SK-N-MC (cell line): ENCODE results near the gene ZNF28.
"Not testable (repeated sequence)": the region's sequence is repeated elsewhere in the genome, so short reads cannot be mapped to it uniquely, and the experiment has no call there.

Source experiments
- DNase-seq: peaks from one replicate; pipeline ENCODE4 v3.0.0-alpha.2; 2011; ENCODE audit warnings: low read depth, low spot score
- H3K27ac ChIP-seq: fragments of 200-600 bp; sonication (generic); 2 replicates; pipeline ENCODE4 v1.5.1; 2016; ENCODE audit warnings: mixed run types
- H3K36me3 ChIP-seq: fragments of 200-600 bp; sonication (generic); 2 replicates; pipeline ENCODE4 v1.6.1; 2017; ENCODE audit warnings: antibody characterized with exemption, low read length, mixed read lengths; ENCODE audit not compliant: insufficient read depth
- H3K4me3 ChIP-seq: fragments of 200-600 bp; sonication (generic); 2 replicates; pipeline ENCODE4 v1.5.1; 2016
- H3K9ac ChIP-seq: fragments of 200-600 bp; sonication (generic); 2 replicates; pipeline ENCODE4 v1.8.0; 2017; ENCODE audit warnings: mixed run types, mixed read lengths; ENCODE audit not compliant: insufficient read length
- H3K9me3 ChIP-seq: fragments of 200-600 bp; sonication (generic); 2 replicates; pipeline ENCODE4 v1.6.1; 2017; ENCODE audit warnings: low read depth, mild to moderate bottlenecking, antibody characterized with exemption, low read length, moderate library complexity, mixed read lengths
- EZH2 ChIP-seq: fragments of 200-600 bp; sonication (generic); IDR thresholded peaks from one replicate; pipeline ENCODE4 v1.6.1; 2017; ENCODE audit warnings: antibody characterized with exemption
- FOXP2 ChIP-seq: optimal IDR thresholded peaks from 2 replicates; pipeline ENCODE3; 2011; ENCODE audit warnings: mild to moderate bottlenecking, moderate library complexity; ENCODE audit not compliant: insufficient read depth; ENCODE audit errors: extremely low read length, control extremely low read depth
- POLR2AphosphoS5 ChIP-seq: IDR thresholded peaks from 2 replicates; pipeline ENCODE4 v1.6.1; 2012; ENCODE audit warnings: mild to moderate bottlenecking, low read depth, low read length, borderline replicate concordance

The ZNF28 gene

DNA sequence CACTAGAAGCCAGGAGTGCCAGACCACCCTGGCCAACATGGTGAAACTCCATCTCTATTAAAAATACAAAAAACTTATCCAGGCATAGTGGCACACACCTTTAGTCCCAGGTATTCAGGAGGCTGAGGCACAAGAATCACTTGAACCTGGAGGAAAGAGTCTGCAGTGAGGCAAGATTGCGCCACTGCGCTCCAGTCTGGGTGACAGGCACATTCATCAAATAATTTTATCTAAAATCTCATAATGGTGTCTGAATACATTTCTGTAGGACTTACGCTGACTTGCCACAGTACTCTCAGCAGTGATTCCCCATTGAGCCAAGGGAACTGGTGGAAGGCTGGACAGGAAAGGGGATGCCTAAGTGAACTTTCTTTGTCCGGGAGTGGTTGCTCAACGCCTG, 4.3 kb upstream of the ZNF28 start:
- no peaks in the 10 kb centered on the region for H3K36me3 ChIP-seq
- TF ChIP-seq FOXP2: no peak
- TF ChIP-seq POLR2AphosphoS5: no peak
- TF ChIP-seq EZH2: no peak
- H3K9ac ChIP-seq: no peak overlapping the region
- DNase-seq: no peak
- no peak overlapping the region for H3K27ac ChIP-seq
- peaks cover 4% of the 10 kb centered on the region; the same call in 1 of the 2 replicates for H3K9me3 ChIP-seq
- H3K4me3 ChIP-seq: no peak overlapping the region

- Histone ChIP-seq H3K27ac (no peak overlapping the region), H3K36me3 (no peaks in the 10 kb centered on the region), H3K4me3 (no peak overlapping the region), H3K9ac (no peak overlapping the region), H3K9me3 (peaks cover 4% of the 10 kb centered on the region; the same call in 1 of the 2 replicates)
- DNase-seq: no peak
- TF ChIP-seq FOXP2: no peak
- no peak for TF ChIP-seq POLR2AphosphoS5
- no peak for TF ChIP-seq EZH2
These were observed 2.2 kb upstream of the ZNF28 start for GRCh38 chr19:52823676-52824075.

- not testable (repeated sequence) for H3K27ac ChIP-seq, DNase-seq, H3K9me3 ChIP-seq
- peak overlapping the region; percentile 48 for H3K9ac ChIP-seq
- H3K4me3 ChIP-seq: peak overlapping the region; percentile 73
- H3K36me3 ChIP-seq: peaks cover 11% of the 10 kb centered on the region; the same call in 1 of the 2 replicates
These were observed 795 bp downstream of the ZNF28 start for GRCh38 chr19:52820472-52821203.

- H3K9ac ChIP-seq: no peak overlapping the region
- DNase-seq: no peak
- no peak overlapping the region for H3K4me3 ChIP-seq
- H3K27ac ChIP-seq: no peak overlapping the region
- peaks cover 5% of the 10 kb centered on the region; the same call in 1 of the 2 replicates for H3K9me3 ChIP-seq
- TF ChIP-seq FOXP2: no peak
- TF ChIP-seq EZH2: no peak
- no peak for TF ChIP-seq POLR2AphosphoS5
- H3K36me3 ChIP-seq: peaks cover 21% of the 10 kb centered on the region; the same call in 1 of the 2 replicates
These were observed 11.6 kb downstream of the ZNF28 start for GRCh38 chr19:52809801-52810200.

- Histone ChIP-seq H3K36me3 (peaks cover 30% of the 10 kb centered on the region), H3K9me3 (peaks cover 16% of the 10 kb centered on the region)
- H3K4me3 ChIP-seq, H3K9ac ChIP-seq, DNase-seq, H3K27ac ChIP-seq: not testable (repeated sequence)
These were observed 21.3 kb downstream of the ZNF28 start for GRCh38 chr19:52799950-52800640.

DNA sequence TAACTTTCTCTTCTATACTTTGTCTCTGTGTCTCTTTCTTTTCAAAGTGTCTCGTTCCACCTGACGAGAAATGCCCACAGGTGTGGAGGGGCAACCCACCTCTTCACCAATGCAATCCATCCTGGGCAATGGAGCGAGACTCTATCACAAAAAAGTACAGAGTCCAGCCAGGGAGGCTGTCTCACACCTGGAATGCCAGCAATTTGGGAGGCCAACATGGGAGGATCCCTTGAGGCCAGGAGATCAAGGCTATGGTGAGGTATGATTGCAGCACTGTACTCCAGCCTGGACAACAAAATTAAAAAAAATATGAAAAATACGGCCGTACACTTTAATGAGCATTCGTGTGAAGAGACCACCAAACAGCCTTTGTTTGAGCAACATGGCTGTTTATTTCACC, 32.0 kb downstream of the ZNF28 start:
- H3K9me3 ChIP-seq: peaks cover 3% of the 10 kb centered on the region; the same call in 1 of the 2 replicates
- TF ChIP-seq FOXP2 (no peak), POLR2AphosphoS5 (no peak), EZH2 (no peak)
- H3K36me3 ChIP-seq: no peaks in the 10 kb centered on the region
- no peak overlapping the region for H3K9ac ChIP-seq
- no peak overlapping the region for H3K4me3 ChIP-seq
- no peak for DNase-seq
- H3K27ac ChIP-seq: no peak overlapping the region

GRCh38 chr19:52786464-52787354, 34.7 kb downstream of the ZNF28 start, which contains the start of gene ZNF600:
Gene ZNF600, minus strand, starts transcription at chr19:52786791. Its CDS starts 7,903 bp downstream, at chr19:52778888.
- H3K4me3 ChIP-seq: peak within 1 kb of the TSS; percentile 15; the same call in 1 of the 2 replicates
- H3K9me3 ChIP-seq, H3K36me3 ChIP-seq, DNase-seq, H3K27ac ChIP-seq, H3K9ac ChIP-seq: not testable (repeated sequence)

- Histone ChIP-seq H3K27ac (no peak overlapping the region), H3K9ac (no peak overlapping the region), H3K9me3 (no peaks in the 10 kb centered on the region; the same call in 1 of the 2 replicates), H3K36me3 (no peaks in the 10 kb centered on the region), H3K4me3 (no peak overlapping the region)
- TF ChIP-seq EZH2 (no peak), FOXP2 (no peak), POLR2AphosphoS5 (no peak)
- no peak for DNase-seq
These were observed 35.4 kb downstream of the ZNF28 start for GRCh38 chr19:52786078-52786463.
